ENCODE measurements around the gene SPECC1L.

The SPECC1L gene

GRCh38 chr22:24412274-24412673 lies 141.6 kb downstream of the SPECC1L start:
- peaks cover 34% of the 10 kb centered on the region for H3K4me1 ChIP-seq (ENCODE audit: low read depth, poor library complexity, severe bottlenecking)
- H3K9ac ChIP-seq = no peak overlapping the region
- no peaks in the 10 kb centered on the region for H4K20me1 ChIP-seq (ENCODE audit: insufficient read depth)
- no peak overlapping the region for H3K4me2 ChIP-seq
- no peak overlapping the region for H3K27ac ChIP-seq
- no peaks in the 10 kb centered on the region for H3K79me2 ChIP-seq (ENCODE audit: insufficient read depth, low read depth)
- no peak overlapping the region for H2AFZ ChIP-seq (ENCODE audit: low read depth)
- no peaks in the 10 kb centered on the region for H3K36me3 ChIP-seq (ENCODE audit: insufficient read depth)
- H3K27me3 ChIP-seq (ENCODE audit: insufficient read depth, low read depth) = no peaks in the 10 kb centered on the region
- no peak for TF ChIP-seq CTCF (conservative IDR thresholded peaks at IDR 0.05; ENCODE audit: low read depth, low read length)
- H3K4me3 ChIP-seq (IDR thresholded peaks at IDR 0.05; ENCODE audit: insufficient read depth, low read depth, low read length) = no peak overlapping the region

GRCh38 chr22:24413271-24413670 lies 142.6 kb downstream of the SPECC1L start:
- no peaks in the 10 kb centered on the region for H3K27me3 ChIP-seq (ENCODE audit: insufficient read depth, low read depth)
- H3K79me2 ChIP-seq (ENCODE audit: insufficient read depth, low read depth) = no peaks in the 10 kb centered on the region
- no peak for TF ChIP-seq CTCF (conservative IDR thresholded peaks at IDR 0.05; ENCODE audit: low read depth, low read length)
- no peak overlapping the region for H3K27ac ChIP-seq
- no peak overlapping the region for H2AFZ ChIP-seq (ENCODE audit: low read depth)
- no peak overlapping the region for H3K4me3 ChIP-seq (IDR thresholded peaks at IDR 0.05; ENCODE audit: insufficient read depth, low read depth, low read length)
- H3K9ac ChIP-seq = no peak overlapping the region
- H4K20me1 ChIP-seq (ENCODE audit: insufficient read depth) = no peaks in the 10 kb centered on the region
- no peaks in the 10 kb centered on the region for H3K36me3 ChIP-seq (ENCODE audit: insufficient read depth)
- peaks cover 26% of the 10 kb centered on the region for H3K4me1 ChIP-seq (ENCODE audit: low read depth, poor library complexity, severe bottlenecking)
- no peak overlapping the region for H3K4me2 ChIP-seq

GRCh38 chr22:24413736-24414385 lies 143.2 kb downstream of the SPECC1L start:
- Histone ChIP-seq H3K4me1 (ENCODE audit: low read depth, poor library complexity, severe bottlenecking) (peaks cover 20% of the 10 kb centered on the region), H2AFZ (ENCODE audit: low read depth) (no peak overlapping the region), H3K9ac (no peak overlapping the region), H3K4me3 (IDR thresholded peaks at IDR 0.05; ENCODE audit: insufficient read depth, low read depth, low read length) (no peak overlapping the region), H3K4me2 (no peak overlapping the region), H3K27ac (no peak overlapping the region), H3K27me3 (ENCODE audit: insufficient read depth, low read depth) (no peaks in the 10 kb centered on the region), H3K36me3 (ENCODE audit: insufficient read depth) (no peaks in the 10 kb centered on the region), H4K20me1 (ENCODE audit: insufficient read depth) (no peaks in the 10 kb centered on the region), H3K79me2 (ENCODE audit: insufficient read depth, low read depth) (no peaks in the 10 kb centered on the region)
- TF ChIP-seq CTCF (conservative IDR thresholded peaks at IDR 0.05; ENCODE audit: low read depth, low read length) = no peak

- no peaks in the 10 kb centered on the region for H3K27me3 ChIP-seq (ENCODE audit: insufficient read depth, low read depth)
- no peak overlapping the region for H3K4me3 ChIP-seq (IDR thresholded peaks at IDR 0.05; ENCODE audit: insufficient read depth, low read depth, low read length)
- H2AFZ ChIP-seq (ENCODE audit: low read depth) = no peak overlapping the region
- no peak for TF ChIP-seq CTCF (conservative IDR thresholded peaks at IDR 0.05; ENCODE audit: low read depth, low read length)
- no peak overlapping the region for H3K9ac ChIP-seq
- H3K36me3 ChIP-seq (ENCODE audit: insufficient read depth) = no peaks in the 10 kb centered on the region
- no peaks in the 10 kb centered on the region for H4K20me1 ChIP-seq (ENCODE audit: insufficient read depth)
- H3K27ac ChIP-seq = no peak overlapping the region
- no peak overlapping the region for H3K4me2 ChIP-seq
- peaks cover 13% of the 10 kb centered on the region for H3K4me1 ChIP-seq (ENCODE audit: low read depth, poor library complexity, severe bottlenecking)
- H3K79me2 ChIP-seq (ENCODE audit: insufficient read depth, low read depth) = no peaks in the 10 kb centered on the region
Measured at GRCh38 chr22:24414523-24414922, 143.9 kb downstream of the SPECC1L start.

Data from KMS-11 (cell line).